MG63 (cell line): ENCODE data around the gene ALDH6A1. TPM values are rescaled to one million over a fixed set of nuclear protein-coding genes. Genes with fewer than 3 reads are reported as not detected.
A peak's percentile ranks its signal among the peaks of the same experiment; 100 is the strongest.
"Not testable (repeated sequence)": the region's sequence is repeated elsewhere in the genome, so short reads cannot be mapped to it uniquely, and the experiment has no call there.

ENCODE experiments used
- DNase-seq: peaks from one replicate; pipeline ENCODE4 v3.0.0-alpha.2; 2020
- H3K27me3 ChIP-seq: fragments of 250-450 bp; sonication (Bioruptor Pico); 2 replicates; pipeline ENCODE4 v1.5.1; 2020; ENCODE audit warnings: mild to moderate bottlenecking, moderate library complexity
- H3K36me3 ChIP-seq: fragments of 250-450 bp; sonication (Bioruptor Pico); 2 replicates; pipeline ENCODE4 v1.5.1; 2020; ENCODE audit warnings: mild to moderate bottlenecking, moderate library complexity
- H3K4me3 ChIP-seq: fragments of 250-450 bp; sonication (Bioruptor Pico); 2 replicates; pipeline ENCODE4 v1.5.1; 2020; ENCODE audit warnings: mild to moderate bottlenecking, moderate library complexity
- H3K9me3 ChIP-seq: fragments of 250-450 bp; sonication (Bioruptor Pico); 2 replicates; pipeline ENCODE4 v1.5.1; 2020; ENCODE audit warnings: mild to moderate bottlenecking, moderate library complexity
- total RNA-seq: library from RNA; depleted of rRNA; stranded (reverse); fragments of >200 nt; shearing (Covaris generic); gene quantifications from 2 replicates; pipeline ENCODE4 v1.2.3, GENCODE V29; 2014; ENCODE audit warnings: low replicate concordance; rRNA removed

Gene ALDH6A1
- 6.6 and 24.9 TPM in 2 replicates for total RNA-seq

DNA sequence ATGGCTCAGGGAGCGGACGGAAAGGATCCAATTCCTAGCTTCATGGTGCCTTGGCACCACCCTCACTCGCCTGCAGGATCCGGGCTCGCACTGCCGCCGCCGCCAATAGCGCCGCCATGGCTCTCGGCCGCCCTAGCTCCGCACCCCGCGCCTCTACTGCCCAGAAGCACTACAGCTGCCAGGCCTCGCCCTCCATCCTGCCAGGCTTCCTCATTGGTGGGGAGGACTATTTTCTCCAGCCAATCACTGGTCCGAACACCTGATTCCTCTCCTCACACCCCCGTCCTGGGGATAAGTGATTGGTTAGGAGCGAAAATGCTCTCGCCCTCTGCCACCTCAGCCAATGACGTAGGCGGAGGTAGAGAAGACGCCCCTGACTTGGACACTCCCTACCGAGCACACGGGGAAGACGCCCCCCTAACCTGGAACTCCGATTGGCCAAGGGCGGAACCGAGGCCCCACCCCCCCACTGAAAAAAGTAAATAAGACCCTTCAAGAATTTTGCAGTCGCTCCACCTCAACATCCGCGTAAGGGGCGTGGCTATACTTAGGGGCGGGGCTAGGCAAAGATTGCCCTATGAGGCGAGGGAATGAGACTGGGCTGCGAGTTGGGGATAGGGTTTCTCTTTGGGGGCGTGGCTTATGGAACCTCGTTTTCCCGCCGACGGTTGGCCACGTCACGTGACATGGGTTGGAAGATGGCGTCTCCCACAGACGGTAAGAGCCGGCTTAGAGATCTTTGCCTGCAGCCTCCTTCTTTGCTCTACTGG is at the start of gene ALDH6A1, which contains the start of gene LIN52:
Gene ALDH6A1 (minus strand): TSS at position 177 of the 770 bp plus-strand sequence. CDS start 59 bp downstream, at position 118.
Gene LIN52 (plus strand): TSS at position 680 of the 770 bp plus-strand sequence. CDS start 19 bp downstream, at position 699.
- DNase-seq: peak; percentile 98
- Histone ChIP-seq H3K36me3 (no peaks in the 10 kb centered on the region), H3K27me3 (no peaks in the 10 kb centered on the region), H3K4me3 (peak within 1 kb of the TSS; percentile 88), H3K9me3 (no peaks in the 10 kb centered on the region)

DNA sequence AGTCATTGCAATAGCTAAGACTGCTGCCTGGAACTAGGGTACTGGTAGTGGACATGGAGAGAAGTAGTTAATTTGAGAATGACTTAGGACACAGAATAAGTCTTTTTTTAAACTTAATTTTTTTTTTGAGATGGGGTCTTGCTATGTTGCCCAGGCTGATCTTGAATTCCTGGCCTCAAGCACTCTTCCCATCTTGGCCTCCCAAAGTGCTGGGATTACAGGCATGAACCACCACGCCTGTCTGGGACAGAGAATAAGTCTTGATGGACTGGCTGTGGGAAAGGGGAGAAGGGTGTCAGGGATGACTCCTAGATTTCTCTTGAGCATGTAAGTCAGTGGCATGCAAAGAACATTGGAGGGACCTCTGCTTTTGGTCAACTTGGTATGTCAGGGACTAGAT is 43.4 kb upstream of the ALDH6A1 start:
- DNase-seq: no peak
- no peaks in the 10 kb centered on the region for H3K27me3 ChIP-seq
- no peaks in the 10 kb centered on the region for H3K9me3 ChIP-seq
- no peaks in the 10 kb centered on the region for H3K36me3 ChIP-seq
- H3K4me3 ChIP-seq: no peak overlapping the region

DNA sequence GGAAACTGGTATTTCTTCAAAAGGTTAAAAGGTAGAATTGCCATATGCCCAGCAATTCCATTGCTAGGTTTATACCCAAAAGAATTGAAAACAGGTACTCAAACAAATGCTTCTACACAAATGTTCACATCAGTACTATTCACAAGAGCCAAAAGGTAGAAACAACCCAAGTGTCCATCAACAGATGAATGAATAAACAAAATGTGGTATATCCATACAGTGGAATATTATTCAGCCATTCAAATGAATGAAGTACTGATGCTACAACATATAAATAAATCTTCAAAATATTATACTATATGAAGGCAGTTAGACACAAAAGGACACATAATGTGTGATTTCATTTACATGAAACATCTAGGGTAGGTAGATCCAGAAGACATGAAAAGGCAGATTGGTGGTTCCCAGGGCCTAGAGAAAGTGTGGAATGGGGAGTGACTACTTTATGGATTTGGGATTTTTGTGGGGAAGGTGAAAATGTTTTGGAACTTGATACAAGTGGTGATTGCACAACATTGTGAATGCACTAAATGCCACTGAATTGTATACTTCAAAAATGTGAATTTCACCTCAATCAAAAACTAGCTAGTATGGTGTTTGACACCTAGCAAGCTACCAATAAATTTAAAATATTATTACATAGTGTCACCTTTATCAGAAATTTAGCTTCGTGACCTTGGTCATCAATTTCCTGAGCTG is 42.2 kb upstream of the ALDH6A1 start:
- no peaks in the 10 kb centered on the region for H3K9me3 ChIP-seq
- no peak for DNase-seq
- no peak overlapping the region for H3K4me3 ChIP-seq
- H3K36me3 ChIP-seq: no peaks in the 10 kb centered on the region
- H3K27me3 ChIP-seq: no peaks in the 10 kb centered on the region

DNA sequence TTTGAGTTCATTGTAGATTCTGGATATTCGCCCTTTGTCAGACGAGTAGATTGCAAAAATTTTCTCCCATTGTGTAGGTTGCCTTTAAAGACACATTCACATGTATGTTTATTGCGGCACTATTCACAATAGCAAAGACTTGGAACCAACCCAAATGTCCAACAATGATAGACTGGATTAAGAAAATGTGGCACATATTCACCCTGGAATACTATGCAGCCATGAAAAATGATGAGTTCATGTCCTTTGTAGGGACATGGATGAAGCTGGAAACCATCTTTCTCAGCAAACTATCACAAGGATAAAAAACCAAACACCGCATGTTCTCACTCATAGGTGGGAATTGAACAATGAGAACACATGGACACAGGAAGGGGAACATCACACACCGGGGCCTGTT is 41.2 kb upstream of the ALDH6A1 start:
- DNase-seq: not testable (repeated sequence)

DNA sequence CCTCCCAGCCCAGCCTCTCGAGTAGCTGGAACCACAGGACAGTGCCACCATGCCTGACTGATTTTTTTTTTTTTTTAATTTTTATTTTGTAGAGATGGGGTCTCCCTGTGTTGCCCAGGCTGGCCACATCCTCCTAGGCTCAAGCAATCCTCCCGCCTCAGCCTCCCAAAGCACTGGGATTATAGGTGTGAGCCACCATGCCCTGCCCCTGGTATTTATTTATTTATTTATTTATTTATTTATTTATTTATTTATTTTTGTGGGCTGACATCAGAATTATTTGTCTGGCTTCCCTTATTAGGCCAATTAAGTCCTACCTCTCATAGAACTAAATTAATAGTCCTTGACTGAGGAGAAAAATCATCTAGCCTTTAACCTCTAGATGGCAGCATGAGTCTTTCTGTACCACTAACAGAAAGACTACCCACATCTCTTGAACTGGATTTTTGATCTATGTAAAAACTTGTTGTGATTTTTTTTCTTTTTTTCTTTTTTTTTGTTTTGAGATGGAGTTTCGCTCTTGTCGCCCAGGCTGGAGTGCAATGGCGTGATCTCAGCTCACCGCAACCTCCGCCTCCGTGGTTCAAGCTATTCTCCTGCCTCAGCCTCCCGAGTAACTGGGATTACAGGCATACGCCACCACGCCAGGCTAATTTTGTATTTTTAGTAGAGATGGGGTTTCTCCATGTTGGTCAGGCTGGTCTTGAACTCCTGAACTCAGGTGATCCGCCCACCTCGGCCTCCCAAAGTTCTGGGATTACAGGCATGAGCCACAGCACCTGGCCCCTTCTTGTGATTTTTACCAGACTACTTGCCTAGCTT is 27.4 kb upstream of the ALDH6A1 start:
- H3K9me3 ChIP-seq, H3K36me3 ChIP-seq, H3K4me3 ChIP-seq, H3K27me3 ChIP-seq, DNase-seq: not testable (repeated sequence)

More for the DNA sequence above, 41.2 kb upstream of the ALDH6A1 start:
- not testable (repeated sequence) for H3K4me3 ChIP-seq, H3K9me3 ChIP-seq, H3K36me3 ChIP-seq, H3K27me3 ChIP-seq

DNA sequence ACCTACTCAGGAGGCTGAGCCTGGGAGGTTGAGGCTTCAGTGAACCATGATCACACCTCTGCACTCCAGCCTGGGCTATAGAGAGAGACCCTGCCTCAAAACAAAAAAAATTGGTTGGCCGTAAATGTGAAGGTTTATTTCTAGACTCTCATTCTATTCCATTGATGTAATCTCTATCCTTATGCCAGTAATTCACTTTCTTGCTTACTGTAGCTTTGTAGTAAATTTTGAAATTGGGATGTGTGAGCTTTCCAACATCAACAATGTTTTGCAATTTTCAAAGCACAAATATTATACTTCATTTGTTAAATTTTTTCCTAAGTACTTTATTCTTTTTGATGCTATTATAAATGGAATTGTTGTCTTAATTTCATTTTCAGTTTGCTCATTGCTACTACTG is 25.1 kb upstream of the ALDH6A1 start:
- H3K4me3 ChIP-seq: no peak overlapping the region
- H3K36me3 ChIP-seq: no peaks in the 10 kb centered on the region
- H3K9me3 ChIP-seq: no peaks in the 10 kb centered on the region
- H3K27me3 ChIP-seq: no peaks in the 10 kb centered on the region
- no peak for DNase-seq

DNA sequence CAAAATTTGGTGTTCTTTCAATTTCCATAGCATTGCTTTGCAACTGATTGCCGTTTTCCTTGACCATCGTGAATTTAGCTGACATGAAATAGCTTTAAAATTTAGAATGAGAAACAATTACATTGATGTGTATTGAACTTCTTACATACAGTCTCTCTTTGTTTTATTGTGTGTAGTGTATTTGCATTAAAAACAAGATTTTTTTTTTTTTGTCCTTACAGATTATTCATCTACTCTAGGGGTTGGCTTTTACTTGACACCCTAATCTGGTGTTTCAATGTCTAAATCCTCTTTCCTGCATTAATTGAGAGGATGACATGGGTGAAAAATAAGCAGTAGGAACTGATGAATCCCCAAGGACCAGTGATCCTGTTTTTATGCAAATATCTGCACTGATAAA is 21.1 kb upstream of the ALDH6A1 start:
- no peaks in the 10 kb centered on the region for H3K36me3 ChIP-seq

DNA sequence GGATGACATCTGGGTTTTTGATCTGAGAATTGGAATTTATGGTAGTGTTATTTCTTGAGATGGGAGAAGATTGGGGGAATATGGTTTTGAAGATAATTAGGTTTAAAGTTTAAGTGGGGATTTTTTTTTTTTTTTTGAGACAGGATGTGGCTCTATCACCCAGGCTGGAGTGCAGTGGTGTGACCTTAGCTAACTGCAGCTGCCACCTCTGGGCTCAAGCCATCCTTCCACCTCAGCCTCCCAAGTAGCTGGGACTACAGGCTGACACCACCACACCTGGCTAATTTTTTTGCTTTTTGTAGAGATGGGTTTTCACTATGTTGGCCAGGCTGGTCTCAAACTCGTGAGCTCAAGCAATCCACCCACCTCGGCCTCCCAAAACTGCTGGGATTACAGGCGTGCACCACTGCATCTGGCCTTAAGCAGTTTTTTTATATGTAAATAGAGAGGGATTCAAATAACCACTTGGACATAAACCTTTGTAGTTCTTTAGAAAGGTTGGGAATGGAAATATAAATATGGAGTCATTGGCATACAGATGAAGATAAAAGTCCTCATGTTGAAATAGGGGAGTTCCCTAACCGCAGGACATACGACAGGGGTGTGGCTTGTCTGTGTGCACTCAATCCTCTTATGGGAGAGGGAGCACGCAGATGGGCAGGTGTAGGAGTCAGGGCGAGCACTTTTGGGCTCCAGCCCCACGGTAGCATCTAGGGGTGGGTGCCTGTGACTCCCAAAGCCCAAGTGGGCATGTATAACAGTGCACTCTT is 5.2 kb upstream of the ALDH6A1 start:
- Histone ChIP-seq H3K4me3 (no peak overlapping the region), H3K9me3 (no peaks in the 10 kb centered on the region), H3K27me3 (no peaks in the 10 kb centered on the region), H3K36me3 (no peaks in the 10 kb centered on the region)
- no peak for DNase-seq

More for the DNA sequence above, 21.1 kb upstream of the ALDH6A1 start:
- no peak for DNase-seq
- Histone ChIP-seq H3K9me3 (no peaks in the 10 kb centered on the region), H3K27me3 (no peaks in the 10 kb centered on the region), H3K4me3 (no peak overlapping the region)

DNA sequence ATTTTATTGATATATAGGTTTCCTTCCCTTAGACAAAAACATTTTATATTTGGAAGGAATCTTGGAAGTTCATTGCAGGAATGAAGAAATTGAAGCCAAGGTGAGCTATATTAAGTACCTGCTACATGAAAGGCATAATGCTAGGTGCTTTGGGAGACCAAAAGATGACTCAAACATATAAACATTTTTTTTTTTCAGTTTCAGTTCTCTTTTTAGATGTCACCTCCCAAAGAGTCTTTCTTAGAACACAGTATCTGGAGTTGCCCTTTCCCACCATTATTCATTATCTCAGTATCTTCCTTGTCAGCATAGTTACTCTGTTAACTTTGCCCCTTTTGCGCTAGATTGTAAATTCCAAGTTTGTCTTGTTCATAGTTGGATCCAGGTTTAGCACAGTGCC is 1.6 kb upstream of the ALDH6A1 start:
- DNase-seq: no peak
- H3K27me3 ChIP-seq: no peaks in the 10 kb centered on the region
- H3K36me3 ChIP-seq: no peaks in the 10 kb centered on the region
- peak overlapping the region; percentile 88 for H3K4me3 ChIP-seq
- H3K9me3 ChIP-seq: no peaks in the 10 kb centered on the region

DNA sequence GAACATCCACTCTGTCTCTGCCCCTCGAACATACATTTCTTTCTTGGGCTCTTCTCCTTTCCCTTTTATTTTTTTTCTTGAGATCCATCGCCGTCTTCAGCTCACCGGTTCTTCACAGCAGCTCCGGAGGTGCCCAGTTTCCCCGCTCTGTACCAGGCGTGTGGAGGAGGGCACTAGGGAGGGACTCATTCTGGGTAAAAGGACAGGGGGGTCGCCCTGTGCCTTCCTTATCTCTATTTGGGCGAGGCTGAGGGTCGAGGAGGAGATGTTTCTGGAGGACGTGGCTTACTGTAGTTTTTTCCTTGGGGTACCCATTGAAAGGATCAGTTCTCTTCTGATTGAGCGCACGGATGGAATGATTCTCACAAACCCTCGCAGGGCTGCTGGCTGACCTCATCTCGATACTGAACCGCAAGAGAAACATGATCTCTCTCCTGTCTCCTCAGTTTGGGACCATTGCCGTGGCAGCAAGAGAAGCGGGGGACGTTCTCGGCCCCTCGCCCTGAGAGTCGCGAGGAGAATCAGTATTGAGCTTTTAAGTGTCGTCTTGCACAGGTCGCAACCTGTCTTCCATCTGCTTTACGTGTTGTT is 889 bp upstream of the ALDH6A1 start:
- DNase-seq: no peak
- Histone ChIP-seq H3K4me3 (peak overlapping the region; percentile 88), H3K9me3 (no peaks in the 10 kb centered on the region), H3K36me3 (no peaks in the 10 kb centered on the region), H3K27me3 (no peaks in the 10 kb centered on the region)

DNA sequence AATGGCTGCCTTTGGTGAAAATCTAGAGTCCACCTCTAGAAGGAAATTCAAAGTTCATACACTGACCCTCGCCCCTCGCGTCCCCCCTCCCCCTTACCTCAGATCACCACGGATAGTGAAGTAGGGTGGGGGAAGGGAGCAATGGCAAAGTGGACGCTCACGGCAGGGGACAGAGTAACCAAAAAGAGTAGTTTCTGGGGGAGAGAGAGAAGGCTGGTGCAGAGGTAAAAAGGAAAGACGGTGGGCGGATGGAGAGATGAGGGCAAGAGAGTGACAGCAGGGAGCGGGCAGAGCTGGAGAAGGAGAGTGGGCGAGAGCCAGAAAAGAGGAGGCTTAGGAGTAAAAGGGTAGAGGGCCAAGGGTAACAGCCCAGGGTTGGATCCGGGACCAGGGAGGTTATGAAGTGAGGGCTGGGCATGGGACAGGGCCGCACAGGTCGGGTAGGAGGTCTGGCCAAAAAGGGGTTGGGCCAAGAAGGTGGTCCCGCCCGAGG is 423 bp downstream of the ALDH6A1 start:
- Histone ChIP-seq H3K36me3 (no peaks in the 10 kb centered on the region), H3K9me3 (no peaks in the 10 kb centered on the region), H3K27me3 (no peaks in the 10 kb centered on the region), H3K4me3 (peak overlapping the region; percentile 88)
- no peak for DNase-seq

DNA sequence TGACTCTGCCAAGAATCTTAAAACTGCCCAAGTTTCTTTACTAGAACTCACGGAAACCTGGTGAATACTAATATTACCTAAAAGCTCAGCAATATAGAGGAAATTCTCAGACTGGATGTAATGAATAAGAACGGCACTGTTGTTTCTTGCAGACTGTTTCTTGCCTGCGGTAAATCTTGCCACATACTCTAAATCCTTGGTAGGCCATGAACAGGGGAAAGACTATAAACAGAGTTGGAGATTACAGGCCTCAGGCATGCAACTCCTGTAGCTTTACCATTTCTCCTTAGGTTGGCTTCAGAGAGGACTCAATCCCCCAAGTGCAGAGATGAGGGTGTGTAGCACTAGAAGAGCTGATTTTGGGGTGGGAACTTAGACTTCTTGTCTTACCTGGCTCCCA is 1.1 kb downstream of the ALDH6A1 start:
- H3K27me3 ChIP-seq: no peaks in the 10 kb centered on the region
- no peak for DNase-seq
- H3K36me3 ChIP-seq: no peaks in the 10 kb centered on the region
- H3K4me3 ChIP-seq: no peak overlapping the region; the same call in 1 of the 2 replicates
- no peaks in the 10 kb centered on the region for H3K9me3 ChIP-seq

DNA sequence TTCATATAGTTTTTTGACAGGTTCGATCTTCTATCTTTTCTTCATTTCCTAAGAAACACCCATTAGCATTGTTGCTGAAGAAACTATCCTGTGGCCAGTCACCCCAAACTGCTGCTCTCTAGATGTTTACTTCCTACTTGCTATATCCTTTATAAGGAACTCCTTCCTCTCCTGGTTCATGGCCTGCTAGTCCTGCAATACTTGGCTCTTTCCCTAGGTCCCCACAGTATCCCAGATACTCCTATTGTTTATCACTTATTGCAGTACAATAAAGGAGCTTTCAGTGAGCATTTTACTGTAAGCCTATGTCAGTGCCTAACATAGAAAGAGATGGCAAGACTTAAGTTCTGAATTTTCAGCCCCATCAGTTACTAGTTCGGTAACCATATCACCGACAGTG is 2.8 kb downstream of the ALDH6A1 start:
- no peak overlapping the region for H3K4me3 ChIP-seq
- no peaks in the 10 kb centered on the region for H3K36me3 ChIP-seq
- no peak for DNase-seq
- no peaks in the 10 kb centered on the region for H3K27me3 ChIP-seq
- H3K9me3 ChIP-seq: no peaks in the 10 kb centered on the region

DNA sequence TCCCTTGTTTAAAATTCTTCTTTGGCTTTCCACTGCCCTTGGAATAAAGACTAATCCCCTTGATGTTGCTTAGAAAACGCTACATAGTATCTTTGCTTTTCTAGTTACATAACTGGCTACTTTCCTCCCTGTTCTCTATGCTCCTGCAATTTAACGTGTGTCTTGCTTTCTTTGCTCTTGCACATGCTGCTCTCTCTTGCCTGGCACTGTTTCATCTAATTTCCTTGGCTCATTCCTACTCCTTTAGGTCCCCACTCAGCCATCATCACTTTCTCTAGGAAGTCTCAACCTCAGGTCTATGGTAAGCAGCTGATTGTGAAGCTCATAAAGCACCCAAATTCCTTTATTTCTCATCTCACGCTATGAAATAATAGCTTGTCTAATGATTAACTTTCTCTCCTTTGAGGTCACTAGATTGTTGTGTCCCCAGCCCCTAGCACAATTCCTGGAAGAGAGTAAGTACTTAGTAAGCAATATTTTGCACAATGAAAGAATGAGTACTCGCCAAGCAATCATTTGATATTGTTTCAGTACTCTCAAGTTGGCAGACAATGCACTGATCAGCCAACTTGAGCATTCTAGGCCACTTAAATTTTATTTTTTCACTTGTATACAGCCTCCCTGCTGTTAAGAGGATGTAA is 3.3 kb downstream of the ALDH6A1 start:
- no peak for DNase-seq
- H3K9me3 ChIP-seq: no peaks in the 10 kb centered on the region
- no peaks in the 10 kb centered on the region for H3K27me3 ChIP-seq
- no peaks in the 10 kb centered on the region for H3K36me3 ChIP-seq
- H3K4me3 ChIP-seq: no peak overlapping the region

DNA sequence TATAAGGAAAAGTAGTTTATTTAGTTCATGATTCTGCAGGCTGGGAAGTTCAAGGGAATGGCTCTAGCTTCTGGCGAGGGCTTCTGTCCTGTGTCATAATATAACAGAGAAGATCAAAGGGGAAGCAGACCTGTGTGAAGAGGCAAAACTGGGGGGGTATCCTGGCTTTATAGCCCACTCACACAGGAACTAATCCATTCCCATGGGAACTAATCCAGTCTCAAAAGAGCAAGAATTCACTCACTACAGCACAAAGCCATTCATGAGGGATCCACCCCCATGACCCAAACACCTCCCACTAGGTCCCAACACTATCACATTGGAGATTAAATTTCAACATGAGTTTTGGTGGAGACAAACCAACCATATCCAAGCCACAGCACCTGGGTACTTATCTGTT is 6.9 kb downstream of the ALDH6A1 start:
- DNase-seq: no peak
- no peak overlapping the region for H3K4me3 ChIP-seq
- H3K27me3 ChIP-seq: no peaks in the 10 kb centered on the region
- no peaks in the 10 kb centered on the region for H3K9me3 ChIP-seq
- no peaks in the 10 kb centered on the region for H3K36me3 ChIP-seq
